ENCODE measurements around the gene AGRN.

AGRN gene

DNA sequence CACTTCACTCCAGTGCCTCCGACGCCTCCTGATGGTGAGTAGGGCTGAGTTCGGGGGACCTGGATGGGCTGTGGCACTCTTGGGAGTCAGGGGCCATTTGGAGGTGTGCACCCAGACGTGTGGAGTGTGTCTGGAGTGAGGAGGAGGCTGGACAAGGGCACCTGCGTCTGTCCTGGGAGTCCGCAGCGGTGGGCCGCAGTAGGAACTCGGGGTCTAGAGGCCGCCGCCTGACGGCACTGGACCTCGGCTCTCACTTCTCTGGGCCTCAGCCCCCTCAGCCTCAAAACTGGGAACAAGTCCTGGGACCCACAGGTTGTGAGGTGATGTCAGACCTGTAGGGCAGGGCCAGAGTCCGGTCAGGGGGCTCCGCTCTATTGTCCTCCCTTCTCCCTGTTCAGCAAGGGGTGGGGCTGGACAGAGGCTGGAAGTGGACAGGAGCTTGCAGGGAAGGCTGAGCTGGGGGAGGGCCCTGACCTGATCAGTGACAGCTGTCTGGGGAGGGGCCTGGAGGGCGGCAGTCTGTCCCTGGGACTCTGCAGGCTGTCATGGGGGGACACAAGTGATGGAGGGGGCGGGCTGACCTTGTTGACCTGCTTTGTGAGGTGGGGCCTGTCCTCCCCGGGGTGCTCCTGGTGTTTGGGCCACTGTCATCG is 15.5 kb downstream of the AGRN start:
- no peak for DNase-seq (ENCODE audit: low read depth in 2 of 2)

DNA sequence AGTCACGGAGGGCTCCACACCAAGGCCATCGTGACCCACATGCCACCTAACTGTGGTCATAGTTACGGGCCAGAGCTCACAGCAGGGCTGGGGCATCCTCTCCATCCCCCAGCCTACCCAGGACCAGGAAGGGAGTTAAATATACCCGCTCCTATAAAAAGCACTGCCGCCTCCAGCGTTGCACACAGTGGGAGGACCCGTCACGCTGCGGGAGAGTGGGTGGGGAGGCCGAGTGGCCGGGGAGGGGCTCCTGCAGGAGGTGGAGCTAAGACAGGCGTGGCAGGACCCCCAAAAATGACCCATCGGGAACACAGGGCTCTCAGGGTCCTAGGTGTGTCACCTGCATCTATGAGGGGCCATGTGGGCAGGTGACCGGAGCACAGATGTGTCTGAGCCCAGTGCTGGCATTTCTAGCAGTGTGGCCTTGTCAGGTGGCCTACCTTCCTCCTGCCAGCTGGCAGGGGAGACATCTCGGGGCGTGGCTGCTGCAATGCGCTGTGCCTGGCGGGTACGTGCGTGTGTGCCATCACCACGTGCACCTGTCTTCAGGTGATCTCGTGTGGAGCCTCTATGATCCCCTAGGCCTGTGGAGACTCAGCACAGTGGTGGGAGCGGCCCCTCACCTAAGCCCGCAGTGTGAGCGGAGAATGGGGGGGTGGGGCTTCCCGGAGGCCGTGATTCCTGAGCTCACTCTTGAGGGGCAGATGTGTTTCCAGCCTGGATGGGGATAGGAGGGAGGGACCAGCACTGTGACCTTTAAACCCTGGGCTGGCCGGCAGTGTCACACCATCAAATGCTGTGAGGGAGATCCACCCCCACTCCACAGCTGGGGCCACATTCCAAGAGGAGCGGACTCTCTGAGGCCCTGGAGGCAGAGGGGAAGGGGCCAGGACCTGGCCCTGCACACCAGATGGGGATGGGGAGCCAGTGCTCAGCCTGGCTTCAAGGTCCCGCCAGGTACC is 17.7 kb downstream of the AGRN start:
- no peak for DNase-seq (ENCODE audit: low read depth in 2 of 2)

DNA sequence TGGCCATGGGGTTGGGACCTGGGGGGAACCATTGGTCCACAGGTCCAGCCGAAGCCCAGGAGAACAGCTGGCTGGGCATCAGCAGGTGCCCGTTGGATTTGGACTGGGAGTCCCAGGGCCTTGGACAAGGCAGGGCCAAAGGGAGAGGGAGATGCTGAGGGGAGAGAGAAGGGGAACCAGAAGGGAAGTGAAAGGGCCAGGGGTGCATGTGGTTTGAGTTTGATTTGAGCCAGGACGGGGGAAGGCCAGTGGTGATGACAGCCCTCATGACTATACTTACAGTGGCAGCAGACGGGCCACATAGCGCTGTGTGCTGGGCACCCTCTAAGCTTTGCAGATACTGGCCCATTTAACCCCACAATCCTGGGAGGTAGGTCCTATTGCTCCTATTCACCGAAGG is 18.8 kb downstream of the AGRN start:
- DNase-seq (ENCODE audit: low read depth in 2 of 2): no peak

DNA sequence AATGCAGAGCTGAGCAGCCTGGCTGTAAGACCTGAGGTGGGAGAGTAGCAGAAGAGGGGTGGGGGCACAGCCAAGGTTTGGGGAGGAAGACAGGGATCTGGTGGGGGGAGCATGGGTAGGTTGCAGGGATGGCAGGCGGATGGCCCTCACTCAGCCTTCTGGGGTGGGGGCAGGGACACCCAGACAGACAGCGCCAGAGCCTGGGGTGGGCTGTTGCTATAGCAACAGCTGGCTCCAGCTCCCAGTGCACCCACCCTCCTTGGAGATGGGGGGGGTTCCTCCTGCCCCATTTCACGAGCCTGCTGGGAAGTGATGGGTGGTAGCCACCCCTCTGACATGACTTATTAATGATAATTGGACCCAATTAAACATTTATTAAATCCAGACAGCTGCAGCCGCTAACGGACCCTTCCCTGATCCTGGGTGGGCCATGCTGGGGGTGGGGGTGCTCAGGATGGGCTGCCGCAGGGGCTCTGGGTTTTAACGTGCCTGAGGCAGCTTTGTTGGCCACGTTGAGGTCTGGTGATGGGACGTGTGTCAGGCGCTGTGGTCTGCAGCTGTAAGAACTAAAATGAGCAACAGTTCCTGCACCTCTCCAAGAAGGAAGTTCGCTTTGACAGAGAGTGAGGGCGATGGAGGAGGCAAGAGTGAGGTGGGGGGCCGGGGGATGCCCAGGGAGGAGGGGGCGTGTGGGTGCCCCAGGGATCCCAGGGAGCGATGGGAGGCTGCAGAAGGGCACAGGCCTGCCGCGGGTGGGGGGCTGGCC is 19.4 kb downstream of the AGRN start:
- no peak for DNase-seq (ENCODE audit: low read depth in 2 of 2)

DNA sequence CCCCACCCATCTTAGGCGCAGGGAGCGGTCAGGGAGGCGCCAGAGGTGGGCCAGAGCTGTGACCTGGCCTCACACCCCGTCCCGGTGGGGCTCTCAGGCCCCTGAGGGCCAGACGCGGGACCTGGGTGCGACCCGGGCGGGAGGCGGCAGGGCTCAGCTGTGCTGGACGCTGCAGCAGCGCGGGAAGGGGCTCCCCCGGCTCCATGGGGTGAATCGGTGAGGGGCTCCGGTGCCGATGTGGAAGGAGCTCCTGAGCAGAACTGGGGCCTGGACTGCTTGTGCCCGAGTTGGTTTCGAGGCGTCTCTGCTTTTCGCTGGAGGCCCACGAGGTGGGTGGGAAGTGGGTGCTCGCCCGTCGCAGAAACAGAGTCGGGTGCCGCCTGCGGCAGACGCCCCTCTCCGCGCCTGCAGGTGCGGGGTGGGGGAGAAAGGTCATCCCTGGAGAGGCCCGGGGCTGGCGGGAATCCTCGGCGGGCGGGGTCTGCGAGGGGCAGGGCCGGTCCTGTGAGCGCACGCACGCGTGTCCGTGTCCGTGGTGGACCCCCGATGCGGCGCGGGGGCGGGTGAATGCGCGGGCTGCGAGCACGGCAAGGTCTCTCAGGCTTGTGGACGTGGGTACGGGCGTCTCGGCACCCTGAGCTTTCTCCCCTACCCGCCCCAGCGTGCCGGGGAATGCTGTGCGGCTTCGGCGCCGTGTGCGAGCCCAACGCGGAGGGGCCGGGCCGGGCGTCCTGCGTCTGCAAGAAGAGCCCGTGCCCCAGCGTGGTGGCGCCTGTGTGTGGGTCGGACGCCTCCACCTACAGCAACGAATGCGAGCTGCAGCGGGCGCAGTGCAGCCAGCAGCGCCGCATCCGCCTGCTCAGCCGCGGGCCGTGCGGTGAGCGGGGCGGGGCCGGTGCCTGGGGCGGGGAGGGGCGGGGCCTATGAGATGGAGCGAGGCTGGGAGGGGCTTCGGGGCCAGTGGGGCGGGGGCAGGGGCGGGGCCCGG is 20.4 kb downstream of the AGRN start:
- peak; percentile 53 to 57 for DNase-seq (ENCODE audit: low read depth in 2 of 2)

DNA sequence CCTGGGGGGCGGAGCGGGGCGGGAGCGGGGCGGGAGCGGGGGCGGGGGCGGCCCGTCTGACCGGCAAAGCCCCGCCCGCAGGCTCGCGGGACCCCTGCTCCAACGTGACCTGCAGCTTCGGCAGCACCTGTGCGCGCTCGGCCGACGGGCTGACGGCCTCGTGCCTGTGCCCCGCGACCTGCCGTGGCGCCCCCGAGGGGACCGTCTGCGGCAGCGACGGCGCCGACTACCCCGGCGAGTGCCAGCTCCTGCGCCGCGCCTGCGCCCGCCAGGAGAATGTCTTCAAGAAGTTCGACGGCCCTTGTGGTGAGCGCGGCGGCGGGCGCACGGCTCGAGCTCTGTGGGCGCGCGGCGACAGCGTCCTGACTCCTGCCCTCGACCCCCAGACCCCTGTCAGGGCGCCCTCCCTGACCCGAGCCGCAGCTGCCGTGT is 21.2 kb downstream of the AGRN start:
- DNase-seq (ENCODE audit: low read depth in 2 of 2): no peak

DNA sequence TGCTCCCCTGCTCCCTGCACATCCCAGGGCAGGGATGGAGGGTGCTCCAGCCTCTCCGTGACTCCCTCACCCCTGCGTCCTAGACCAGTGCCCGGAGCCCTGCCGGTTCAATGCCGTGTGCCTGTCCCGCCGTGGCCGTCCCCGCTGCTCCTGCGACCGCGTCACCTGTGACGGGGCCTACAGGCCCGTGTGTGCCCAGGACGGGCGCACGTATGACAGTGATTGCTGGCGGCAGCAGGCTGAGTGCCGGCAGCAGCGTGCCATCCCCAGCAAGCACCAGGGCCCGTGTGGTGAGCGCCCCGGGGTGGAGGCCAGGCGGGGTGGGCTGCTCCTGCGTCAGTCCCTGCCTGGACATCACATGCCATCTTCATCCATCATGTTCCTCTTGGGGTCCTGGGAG is 22.0 kb downstream of the AGRN start:
- no peak for DNase-seq (ENCODE audit: low read depth in 2 of 2)

DNA sequence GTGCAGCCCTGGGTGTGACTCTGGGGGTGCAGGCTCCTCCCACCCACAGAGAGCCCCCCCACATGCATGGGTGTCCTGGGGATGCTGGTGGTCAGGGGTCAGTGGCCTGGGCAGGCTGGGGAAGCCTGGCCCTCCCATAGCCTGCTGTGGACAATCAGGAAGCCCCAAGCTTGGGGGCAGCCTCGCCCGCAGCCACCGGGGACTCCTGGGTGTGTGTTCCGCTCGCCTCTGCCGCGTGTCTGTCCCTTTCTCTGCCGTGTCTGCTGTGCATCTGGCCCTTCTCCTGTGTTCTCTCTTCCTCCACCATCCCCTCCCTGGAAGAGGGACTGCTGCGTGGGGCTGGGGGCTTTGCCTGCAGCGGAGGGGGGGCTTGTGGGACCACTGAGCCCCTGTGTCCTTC is 22.9 kb downstream of the AGRN start:
- no peak for DNase-seq (ENCODE audit: low read depth in 2 of 2)

DNA sequence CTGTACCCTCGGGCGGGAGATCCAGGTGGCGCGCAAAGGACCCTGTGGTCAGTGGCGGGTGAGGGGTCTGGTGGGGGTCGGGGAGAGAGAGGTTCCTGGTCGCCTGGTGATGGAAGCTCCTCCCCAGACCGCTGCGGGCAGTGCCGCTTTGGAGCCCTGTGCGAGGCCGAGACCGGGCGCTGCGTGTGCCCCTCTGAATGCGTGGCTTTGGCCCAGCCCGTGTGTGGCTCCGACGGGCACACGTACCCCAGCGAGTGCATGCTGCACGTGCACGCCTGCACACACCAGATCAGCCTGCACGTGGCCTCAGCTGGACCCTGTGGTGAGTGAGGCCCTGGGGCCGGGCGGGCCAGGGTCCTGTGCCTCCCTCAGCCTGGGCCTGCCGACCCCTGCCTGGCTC is 23.5 kb downstream of the AGRN start:
- DNase-seq (ENCODE audit: low read depth in 2 of 2): no peak

DNA sequence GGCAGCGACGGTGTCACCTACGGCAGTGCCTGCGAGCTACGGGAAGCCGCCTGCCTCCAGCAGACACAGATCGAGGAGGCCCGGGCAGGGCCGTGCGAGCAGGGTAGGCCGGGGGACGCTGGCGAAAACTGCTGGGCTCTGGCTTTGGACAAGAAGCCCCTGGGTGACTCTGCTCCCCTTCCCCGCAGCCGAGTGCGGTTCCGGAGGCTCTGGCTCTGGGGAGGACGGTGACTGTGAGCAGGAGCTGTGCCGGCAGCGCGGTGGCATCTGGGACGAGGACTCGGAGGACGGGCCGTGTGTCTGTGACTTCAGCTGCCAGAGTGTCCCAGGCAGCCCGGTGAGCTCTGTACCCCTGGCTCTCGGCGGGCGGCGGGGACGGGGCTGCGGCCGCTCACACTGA is 24.0 kb downstream of the AGRN start:
- no peak for DNase-seq (ENCODE audit: low read depth in 2 of 2)

DNA sequence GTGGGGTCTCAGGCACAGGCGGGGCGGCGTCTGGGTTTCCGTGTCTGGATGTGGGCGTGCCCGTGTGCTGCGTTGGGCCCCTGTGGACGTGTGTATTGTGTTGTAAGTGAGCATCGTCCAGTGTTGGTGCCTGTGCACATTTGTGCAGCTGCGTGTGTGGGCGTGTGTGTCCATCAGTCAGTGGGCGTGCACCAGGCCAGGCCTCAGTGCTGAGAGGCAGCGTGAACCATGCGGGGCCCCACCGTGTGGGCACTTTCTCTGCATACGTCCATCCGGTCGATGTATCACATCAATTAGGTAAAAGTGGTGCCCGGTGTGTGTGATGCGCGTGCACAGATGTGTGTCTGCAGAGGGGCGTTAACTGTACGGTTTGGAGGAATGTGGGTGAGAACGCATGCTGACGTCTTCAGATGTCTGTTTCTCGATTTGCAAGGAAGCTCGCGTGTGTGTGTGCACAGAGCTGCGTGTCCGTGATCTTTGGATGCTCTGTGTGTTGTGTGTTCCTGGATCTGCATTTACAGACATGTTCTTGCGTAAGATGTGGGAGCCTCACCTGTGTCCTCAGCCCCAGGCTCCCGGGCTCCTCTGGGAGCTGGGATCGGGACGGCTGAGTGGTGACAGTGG is 24.6 kb downstream of the AGRN start:
- DNase-seq (ENCODE audit: low read depth in 2 of 2): no peak

DNA sequence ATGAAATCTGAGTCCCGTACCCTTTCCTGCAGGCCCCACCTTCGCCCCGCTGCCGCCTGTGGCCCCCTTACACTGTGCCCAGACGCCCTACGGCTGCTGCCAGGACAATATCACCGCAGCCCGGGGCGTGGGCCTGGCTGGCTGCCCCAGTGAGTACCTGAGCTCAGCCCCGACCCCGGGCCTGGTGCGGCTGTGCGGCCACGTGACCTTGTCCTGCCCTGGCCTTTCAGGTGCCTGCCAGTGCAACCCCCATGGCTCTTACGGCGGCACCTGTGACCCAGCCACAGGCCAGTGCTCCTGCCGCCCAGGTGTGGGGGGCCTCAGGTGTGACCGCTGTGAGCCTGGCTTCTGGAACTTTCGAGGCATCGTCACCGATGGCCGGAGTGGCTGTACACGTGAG is 25.2 kb downstream of the AGRN start:
- DNase-seq (ENCODE audit: low read depth in 2 of 2): no peak

DNA sequence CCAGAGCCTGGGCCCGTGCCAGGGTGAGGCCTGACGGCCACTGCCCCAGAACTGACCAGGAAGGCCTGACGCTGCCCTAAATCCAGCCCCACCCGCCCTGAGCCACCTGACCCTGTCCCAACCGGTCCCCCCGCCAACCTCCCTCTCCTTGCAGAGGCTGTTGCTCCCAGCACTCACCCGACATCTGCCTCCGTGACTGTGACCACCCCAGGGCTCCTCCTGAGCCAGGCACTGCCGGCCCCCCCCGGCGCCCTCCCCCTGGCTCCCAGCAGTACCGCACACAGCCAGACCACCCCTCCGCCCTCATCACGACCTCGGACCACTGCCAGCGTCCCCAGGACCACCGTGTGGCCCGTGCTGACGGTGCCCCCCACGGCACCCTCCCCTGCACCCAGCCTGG is 26.3 kb downstream of the AGRN start:
- no peak for DNase-seq (ENCODE audit: low read depth in 2 of 2)

DNA sequence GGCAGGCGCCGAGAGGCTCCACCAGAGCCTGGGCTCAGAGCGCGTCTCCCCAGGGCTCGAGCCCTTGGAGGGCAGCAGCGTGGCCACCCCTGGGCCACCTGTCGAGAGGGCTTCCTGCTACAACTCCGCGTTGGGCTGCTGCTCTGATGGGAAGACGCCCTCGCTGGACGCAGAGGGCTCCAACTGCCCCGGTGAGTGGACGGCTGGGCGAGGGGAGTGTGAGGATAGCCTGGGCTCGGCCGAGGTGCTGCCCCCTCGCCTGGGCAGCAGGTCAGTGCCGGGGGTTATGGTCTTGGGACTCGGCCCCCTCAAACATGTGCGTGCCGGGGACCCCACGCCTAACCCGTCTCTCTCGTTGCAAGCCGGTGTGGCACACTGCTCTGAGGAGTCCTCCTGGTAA is 26.8 kb downstream of the AGRN start:
- DNase-seq (ENCODE audit: low read depth in 2 of 2): no peak

DNA sequence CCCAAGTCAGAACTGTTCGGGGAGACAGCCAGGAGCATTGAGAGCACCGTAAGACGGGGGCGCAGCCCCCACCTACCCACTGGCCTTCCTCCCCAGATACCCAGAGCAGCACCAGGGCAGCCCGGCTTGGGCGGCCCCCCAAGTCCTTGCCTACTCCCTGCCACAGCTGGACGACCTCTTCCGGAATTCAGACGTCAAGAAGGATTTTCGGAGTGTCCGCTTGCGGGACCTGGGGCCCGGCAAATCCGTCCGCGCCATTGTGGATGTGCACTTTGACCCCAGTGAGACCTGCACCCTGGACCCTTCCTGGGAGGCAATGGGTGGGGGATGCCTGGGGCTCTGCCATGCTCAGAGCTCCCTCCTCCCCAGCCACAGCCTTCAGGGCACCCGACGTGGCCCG is 27.5 kb downstream of the AGRN start:
- no peak for DNase-seq (ENCODE audit: low read depth in 2 of 2)

DNA sequence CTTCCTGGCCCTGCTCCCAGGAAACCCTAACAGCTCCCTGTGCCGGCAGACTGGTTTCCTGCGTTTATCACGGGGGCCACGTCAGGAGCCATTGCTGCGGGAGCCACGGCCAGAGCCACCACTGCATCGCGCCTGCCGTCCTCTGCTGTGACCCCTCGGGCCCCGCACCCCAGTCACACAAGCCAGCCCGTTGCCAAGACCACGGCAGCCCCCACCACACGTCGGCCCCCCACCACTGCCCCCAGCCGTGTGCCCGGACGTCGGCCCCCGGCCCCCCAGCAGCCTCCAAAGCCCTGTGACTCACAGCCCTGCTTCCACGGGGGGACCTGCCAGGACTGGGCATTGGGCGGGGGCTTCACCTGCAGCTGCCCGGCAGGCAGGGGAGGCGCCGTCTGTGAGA is 28.0 kb downstream of the AGRN start:
- no peak for DNase-seq (ENCODE audit: low read depth in 2 of 2)

DNA sequence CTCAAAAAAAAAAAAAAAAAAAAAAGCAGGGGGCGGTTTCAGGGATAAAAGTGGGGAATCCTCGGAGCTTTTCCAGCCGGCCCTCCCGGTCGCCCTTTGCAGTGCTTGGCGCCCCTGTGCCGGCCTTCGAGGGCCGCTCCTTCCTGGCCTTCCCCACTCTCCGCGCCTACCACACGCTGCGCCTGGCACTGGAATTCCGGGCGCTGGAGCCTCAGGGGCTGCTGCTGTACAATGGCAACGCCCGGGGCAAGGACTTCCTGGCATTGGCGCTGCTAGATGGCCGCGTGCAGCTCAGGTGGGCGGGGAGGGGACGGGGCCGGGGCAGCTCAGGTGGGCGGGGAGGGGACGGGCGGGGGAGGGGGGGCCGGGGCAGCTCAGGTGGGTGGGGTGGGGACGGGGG is 28.8 kb downstream of the AGRN start:
- no peak for DNase-seq (ENCODE audit: low read depth in 2 of 2)

DNA sequence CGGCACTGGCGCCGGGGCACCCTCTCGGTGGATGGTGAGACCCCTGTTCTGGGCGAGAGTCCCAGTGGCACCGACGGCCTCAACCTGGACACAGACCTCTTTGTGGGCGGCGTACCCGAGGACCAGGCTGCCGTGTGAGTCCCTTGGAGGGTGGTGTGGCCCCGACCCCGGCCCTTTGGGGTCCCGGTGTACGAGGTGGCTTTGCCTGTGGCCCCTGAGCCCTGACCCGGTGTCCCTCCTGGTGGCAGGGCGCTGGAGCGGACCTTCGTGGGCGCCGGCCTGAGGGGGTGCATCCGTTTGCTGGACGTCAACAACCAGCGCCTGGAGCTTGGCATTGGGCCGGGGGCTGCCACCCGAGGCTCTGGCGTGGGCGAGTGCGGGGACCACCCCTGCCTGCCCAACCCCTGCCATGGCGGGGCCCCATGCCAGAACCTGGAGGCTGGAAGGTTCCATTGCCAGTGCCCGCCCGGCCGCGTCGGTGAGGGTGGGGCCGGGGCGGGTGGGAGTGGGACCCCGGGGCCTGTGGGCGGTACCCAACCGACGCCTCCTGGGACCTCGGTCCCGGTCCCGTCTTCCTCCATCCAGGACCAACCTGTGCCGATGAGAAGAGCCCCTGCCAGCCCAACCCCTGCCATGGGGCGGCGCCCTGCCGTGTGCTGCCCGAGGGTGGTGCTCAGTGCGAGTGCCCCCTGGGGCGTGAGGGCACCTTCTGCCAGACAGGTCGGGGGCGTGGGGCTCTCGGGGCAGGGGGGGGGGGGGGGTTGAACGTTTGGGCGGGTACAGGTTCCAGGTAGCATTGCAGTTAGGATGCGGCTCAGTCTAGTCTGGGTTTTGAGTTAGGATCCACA is 29.6 kb downstream of the AGRN start:
- no peak for DNase-seq (ENCODE audit: low read depth in 2 of 2)

DNA sequence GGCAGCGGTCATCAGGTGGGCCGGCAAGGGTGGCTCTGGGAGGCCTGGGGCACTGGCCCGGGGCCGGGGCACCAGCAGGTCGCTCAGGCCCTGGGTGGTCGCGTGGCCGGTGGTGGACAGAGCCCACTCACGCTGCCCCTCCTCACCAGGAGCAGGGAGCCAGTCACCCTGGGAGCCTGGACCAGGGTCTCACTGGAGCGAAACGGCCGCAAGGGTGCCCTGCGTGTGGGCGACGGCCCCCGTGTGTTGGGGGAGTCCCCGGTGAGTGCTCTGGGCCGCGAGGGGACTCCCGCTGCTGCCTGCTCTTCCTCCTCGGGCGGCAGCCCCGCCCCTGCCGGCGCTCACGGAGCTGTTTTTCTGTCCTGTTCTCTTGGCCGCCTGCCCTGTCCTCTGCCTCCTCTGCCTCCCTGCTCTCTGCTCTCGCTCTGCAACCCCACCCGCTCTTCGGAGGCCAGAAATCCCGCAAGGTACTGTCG is 30.7 kb downstream of the AGRN start:
- no peak for DNase-seq (ENCODE audit: low read depth in 2 of 2)
